Thyroid gland (tissue), 4 donors: ENCODE measurements around the gene TMEM45B.

ENCODE experiments used
- CTCF ChIP-seq, 6 experiments: fragments of 200-600 bp in 3 of 6; fragments of 450-650 bp in 3 of 6; sonication (generic) in 3 of 6; IDR thresholded peaks; one replicate each; pipeline ENCODE4 v1.5.1; 2016 to 2019; ENCODE audit warnings: antibody characterized with exemption in 6 of 6, mild to moderate bottlenecking in 2 of 6, inconsistent platforms in 1 of 6, moderate library complexity in 1 of 6
- POLR2A ChIP-seq, 2 donors: fragments of 450-650 bp; IDR thresholded peaks; one replicate each; pipeline ENCODE4 v1.6.1; 2017; ENCODE audit warnings: antibody characterized with exemption in 2 of 2, mild to moderate bottlenecking in 2 of 2, moderate library complexity in 1 of 2

- TF ChIP-seq CTCF (IDR thresholded peaks at IDR 0.05) (no peak), POLR2A (IDR thresholded peaks at IDR 0.05) (no peak)
Observed at GRCh38 chr11:129795089-129795488, 20.6 kb upstream of the TMEM45B start.
